NCI-H82 (cell line): ENCODE data around the gene SRCAP.
"Not testable (repeated sequence)": the region's sequence is repeated elsewhere in the genome, so short reads cannot be mapped to it uniquely, and the experiment has no call there.

ENCODE experiments used
- DNase-seq: peaks from one replicate; lab custom pipeline; 2025; lab: John Stamatoyannopoulos, UW

The SRCAP gene

GRCh38 chr16:30664616-30665109 is 34.3 kb upstream of the SRCAP start:
- DNase-seq = no peak

GRCh38 chr16:30665155-30665829 is 33.7 kb upstream of the SRCAP start:
- DNase-seq = no peak

GRCh38 chr16:30665830-30666190 is 33.2 kb upstream of the SRCAP start:
- DNase-seq = no peak

DNA sequence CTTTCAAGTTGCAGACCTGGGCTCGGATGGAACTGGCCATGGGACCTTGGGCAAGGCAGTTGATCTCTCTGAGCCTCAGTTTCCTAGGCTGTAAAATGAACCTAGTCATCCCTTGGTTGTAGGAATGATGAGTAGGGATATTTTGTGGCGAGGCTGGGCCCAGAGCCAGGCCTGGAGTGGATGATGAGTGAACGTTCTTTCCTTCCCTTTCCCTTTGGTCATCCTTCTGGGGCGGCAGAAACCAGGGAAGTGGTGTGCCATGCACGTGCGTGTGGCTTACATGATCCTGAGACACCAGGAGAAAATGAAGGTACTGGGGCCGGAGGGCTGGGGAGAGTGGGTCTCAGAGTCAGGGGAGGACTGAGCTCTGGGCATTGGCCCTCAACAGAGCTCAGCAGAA is 32.3 kb upstream of the SRCAP start:
- DNase-seq = no peak

DNA sequence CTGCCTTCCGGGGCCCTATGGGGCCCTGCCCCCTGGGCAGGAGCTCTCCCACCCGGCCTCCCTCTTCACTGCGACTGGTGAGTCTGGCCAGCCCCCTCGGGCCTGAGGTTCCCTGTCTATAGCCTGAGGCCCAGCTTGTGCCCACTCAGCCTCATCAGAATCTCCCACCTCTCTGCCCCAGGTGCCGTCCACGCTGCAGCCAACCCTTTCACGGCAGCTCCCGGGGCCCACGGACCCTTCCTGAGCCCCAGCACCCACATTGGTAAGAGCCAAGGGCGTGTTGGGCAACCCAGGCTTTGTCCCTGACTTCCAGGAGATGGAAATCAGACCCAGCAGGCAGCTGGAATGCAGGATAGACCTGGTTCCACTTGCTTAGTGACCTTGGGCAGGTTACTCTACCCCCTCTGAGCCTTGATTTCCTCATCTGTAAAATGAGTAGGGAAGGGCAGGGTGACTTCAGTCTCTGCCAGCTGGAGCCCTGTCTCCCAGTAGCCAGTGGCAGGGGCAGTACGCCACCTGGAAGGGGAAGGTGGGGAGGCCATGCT is 31.5 kb upstream of the SRCAP start:
- DNase-seq = no peak

DNA sequence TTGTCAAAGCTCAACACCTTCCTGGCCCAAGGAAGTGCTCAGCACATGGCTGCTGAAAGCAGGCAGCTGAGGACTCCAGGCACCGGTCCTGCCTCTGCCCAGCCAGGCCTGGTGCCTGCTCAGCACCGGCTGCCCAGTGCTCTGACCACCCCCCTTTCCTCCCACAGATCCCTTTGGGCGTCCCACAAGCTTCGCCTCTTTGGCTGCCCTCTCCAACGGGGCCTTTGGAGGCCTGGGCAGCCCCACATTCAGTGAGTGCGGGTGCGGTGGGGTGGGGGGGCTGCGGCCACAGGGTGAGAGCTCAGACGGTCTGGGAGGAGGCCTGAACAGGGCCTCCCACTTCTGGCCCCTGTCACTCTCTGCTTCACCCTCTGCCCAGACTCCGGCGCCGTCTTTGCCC is 30.6 kb upstream of the SRCAP start:
- no peak for DNase-seq

GRCh38 chr16:30669026-30669902 is 29.7 kb upstream of the SRCAP start:
- DNase-seq = no peak

GRCh38 chr16:30669903-30670824 is 28.8 kb upstream of the SRCAP start:
- DNase-seq = no peak

- DNase-seq = no peak
Measured at GRCh38 chr16:30675143-30675542, 23.8 kb upstream of the SRCAP start.

DNA sequence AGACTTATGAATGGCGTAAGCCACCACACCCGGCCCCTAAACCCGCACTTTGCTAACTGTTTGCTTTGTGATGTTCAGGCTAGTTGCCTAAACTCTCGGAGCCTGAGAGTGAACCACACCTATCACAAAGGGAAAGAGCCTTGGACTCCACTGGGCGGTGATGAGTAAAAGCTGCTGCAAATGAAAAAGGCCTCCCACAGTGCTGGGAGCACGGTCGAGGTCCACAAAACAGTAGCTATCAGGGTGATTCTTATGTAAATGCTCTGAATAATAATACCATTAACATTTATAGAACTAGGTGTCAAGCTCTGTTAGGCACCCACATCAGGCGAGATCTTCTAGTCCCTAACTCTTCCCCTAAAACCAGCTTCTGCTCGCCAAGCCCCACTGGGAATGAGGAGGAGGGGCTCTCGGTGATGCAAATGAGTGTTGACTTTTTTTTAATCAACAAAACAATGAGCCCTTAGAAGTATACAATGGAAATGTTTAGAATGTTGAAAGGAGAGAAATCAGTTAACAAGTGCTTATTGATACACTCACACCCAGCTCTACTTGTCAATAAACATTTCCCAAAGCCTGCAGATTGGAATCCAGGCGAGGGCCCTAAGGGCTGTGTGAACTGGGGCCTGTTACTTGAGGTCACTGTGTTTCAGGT is 20.9 kb upstream of the SRCAP start:
- no peak for DNase-seq

GRCh38 chr16:30678586-30678970 is 20.4 kb upstream of the SRCAP start:
- DNase-seq = no peak

- DNase-seq = no peak
Measured at GRCh38 chr16:30680326-30680725, 18.6 kb upstream of the SRCAP start.

DNA sequence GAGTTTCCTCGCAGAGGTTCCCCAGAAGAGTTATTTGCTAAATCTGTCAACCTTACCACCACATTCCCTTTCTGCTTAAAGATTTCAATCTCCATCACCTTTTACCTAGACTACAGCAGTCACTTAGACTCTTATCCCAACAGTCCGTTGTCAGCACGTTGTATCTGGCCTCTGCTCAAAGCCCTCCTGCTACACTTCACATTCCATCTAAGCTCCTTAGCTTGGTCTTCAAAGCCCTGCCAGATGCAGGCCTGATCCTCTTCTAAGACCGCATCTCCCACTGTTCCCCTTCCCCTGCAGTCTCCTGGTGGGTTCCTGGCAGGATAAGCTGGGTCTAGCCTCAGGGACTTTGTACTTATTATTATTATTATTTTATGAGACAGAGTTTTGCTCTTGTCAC is 10.3 kb upstream of the SRCAP start:
- DNase-seq = peak; percentile 71

DNA sequence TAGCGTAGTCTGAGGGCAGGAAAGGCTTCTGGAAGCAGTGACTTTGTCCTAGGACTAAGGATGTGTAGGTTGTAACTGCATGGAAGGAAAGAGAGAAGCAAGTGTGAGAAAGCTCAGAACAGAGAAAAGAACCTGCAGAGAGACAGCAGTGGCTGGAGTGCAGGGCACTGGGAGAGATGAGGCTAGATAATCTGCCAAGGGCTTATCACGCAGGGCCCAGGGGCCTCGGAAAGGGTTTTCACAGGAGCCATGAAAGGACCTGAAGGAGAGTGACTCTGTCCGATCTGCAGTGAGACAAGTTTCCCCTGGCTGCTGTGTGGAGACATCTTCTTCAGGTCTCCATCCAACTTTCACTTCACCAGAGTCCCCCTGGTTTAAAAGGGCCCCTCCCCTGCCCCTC is 7.1 kb upstream of the SRCAP start:
- DNase-seq = peak; percentile 55

DNA sequence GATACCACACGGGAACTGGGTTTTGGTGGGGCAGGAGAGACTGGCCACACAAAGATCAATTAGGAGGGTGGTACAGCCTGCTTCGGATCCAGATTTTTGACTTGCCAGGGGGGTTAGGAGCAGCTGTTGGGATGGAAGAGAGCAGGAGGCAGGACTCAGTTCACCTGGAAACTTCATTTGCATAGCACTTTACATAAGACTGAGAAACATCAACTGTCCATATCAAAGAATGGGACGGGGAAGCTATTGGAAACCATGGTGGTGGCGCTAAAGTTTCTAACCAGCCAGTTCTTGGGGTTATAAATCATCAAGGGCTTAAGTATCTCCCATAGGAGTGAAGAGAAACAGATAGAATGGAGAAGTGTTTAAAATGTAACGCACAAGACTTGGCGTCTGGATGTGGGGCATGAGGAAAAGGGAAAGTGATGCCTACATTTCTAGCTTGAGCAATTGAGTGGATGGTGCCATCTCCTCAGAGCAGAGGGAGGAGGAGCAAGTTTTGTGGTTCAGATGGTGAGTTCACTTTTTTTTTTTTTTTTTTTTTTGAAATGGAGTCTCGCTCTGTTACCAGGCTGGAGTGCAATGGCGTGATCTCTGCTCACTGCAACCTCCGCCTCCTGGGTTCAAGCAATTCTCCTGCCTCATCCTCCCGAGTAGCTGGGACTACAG is 6.4 kb upstream of the SRCAP start:
- DNase-seq = no peak

GRCh38 chr16:30694926-30695693 is 3.9 kb upstream of the SRCAP start:
- DNase-seq = no peak

DNA sequence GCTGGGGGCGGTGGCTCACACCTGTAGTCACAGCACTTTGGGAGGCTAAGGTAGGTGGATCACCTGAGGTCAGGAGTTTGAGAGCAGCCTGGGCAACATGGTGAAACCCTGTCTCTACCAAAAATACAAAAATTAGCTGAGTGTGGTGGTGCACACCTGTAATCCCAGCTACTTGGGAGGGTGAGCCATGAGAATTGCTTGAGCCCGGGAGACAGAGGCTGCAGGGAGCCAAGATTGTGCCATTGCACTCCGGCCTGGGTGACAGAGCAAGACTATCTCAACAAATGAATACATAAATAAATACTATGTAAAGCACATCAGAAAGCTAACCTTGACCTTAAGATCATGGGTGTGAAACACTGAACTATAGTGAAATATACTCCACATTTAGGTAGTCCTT is 2.3 kb upstream of the SRCAP start:
- not testable (repeated sequence) for DNase-seq

GRCh38 chr16:30697264-30698138 is 1.5 kb upstream of the SRCAP start:
- DNase-seq = peak; percentile 98

- DNase-seq = peak; percentile 94
Measured at GRCh38 chr16:30698139-30698815, 694 bp upstream of the SRCAP start.
